ENCODE results near the gene LMX1B. TPM values are rescaled to one million over a fixed set of nuclear protein-coding genes. Genes with fewer than 3 reads are reported as not detected.
A peak's percentile ranks its signal among the peaks of the same experiment; 100 is the strongest.

Gene LMX1B
- total and polyA plus RNA-seq, 7 donors: 0.01 to 0.26 (median 0.08) TPM; not detected in 1

GRCh38 chr9:126697330-126697729 lies 83.6 kb downstream of the LMX1B start:
- Histone ChIP-seq H3K27ac (no peak overlapping the region), H3K4me3 (no peak overlapping the region), H3K4me1 (no peaks in the 10 kb centered on the region), H3K9me3 (no peaks in the 10 kb centered on the region), H3K36me3 (ENCODE audit: insufficient read depth in 1 of 2, low read depth in 1 of 2) (no peaks in the 10 kb centered on the region), H3K27me3 (ENCODE audit: insufficient read depth in 3 of 3, low read length in 2 of 3) (peaks cover 0 to 5% (median 4%) of the 10 kb centered on the region in 3 donors)
- TF ChIP-seq CTCF (IDR thresholded peaks at IDR 0.05): no peak
- DNase-seq: peak in 1 of 2 donors; percentile 33
- WGBS, 3 donors: 87 to 96% (median 92%) methylated on average over 3 of the region's 3 CpGs
- ATAC-seq: no peak
- intact Hi-C loops (cut with DNase I): no loop called here

- no peak for TF ChIP-seq CTCF (IDR thresholded peaks at IDR 0.05)
- intact Hi-C loops (cut with DNase I): no loop called here
- Histone ChIP-seq H3K36me3 (ENCODE audit: insufficient read depth in 1 of 2, low read depth in 1 of 2) (no peaks in the 10 kb centered on the region), H3K4me1 (no peaks in the 10 kb centered on the region), H3K27ac (no peak overlapping the region), H3K4me3 (no peak overlapping the region), H3K27me3 (ENCODE audit: insufficient read depth in 3 of 3, low read length in 2 of 3) (peaks cover 0 to 15% (median 4%) of the 10 kb centered on the region in 3 donors), H3K9me3 (no peaks in the 10 kb centered on the region)
- WGBS, 3 donors: 82 to 92% (median 89%) methylated on average over 2 of the region's 2 CpGs
- ATAC-seq (no peak), DNase-seq (no peak)
These were observed 84.5 kb downstream of the LMX1B start for GRCh38 chr9:126698251-126698650.

GRCh38 chr9:126698756-126699155 lies 85.0 kb downstream of the LMX1B start:
- H3K27ac ChIP-seq: no peak overlapping the region
- H3K4me3 ChIP-seq: no peak overlapping the region
- no peak for TF ChIP-seq CTCF (IDR thresholded peaks at IDR 0.05)
- 65 to 76% (median 70%) methylated on average over 5 of the region's 5 CpGs for WGBS, 3 donors
- H3K36me3 ChIP-seq (ENCODE audit: insufficient read depth in 1 of 2, low read depth in 1 of 2): no peaks in the 10 kb centered on the region
- no peaks in the 10 kb centered on the region for H3K9me3 ChIP-seq
- no peaks in the 10 kb centered on the region for H3K4me1 ChIP-seq
- ATAC-seq (no peak), DNase-seq (no peak)
- peaks cover 0 to 20% (median 6%) of the 10 kb centered on the region in 3 donors for H3K27me3 ChIP-seq (ENCODE audit: insufficient read depth in 3 of 3, low read length in 2 of 3)
- intact Hi-C loops (cut with DNase I): no loop called here

GRCh38 chr9:126699401-126699881 lies 85.7 kb downstream of the LMX1B start:
- WGBS, 3 donors: 81 to 85% (median 82%) methylated on average over 10 of the region's 10 CpGs
- peaks cover 0 to 27% (median 6%) of the 10 kb centered on the region in 3 donors for H3K27me3 ChIP-seq (ENCODE audit: insufficient read depth in 3 of 3, low read length in 2 of 3)
- intact Hi-C loops (cut with DNase I): no loop called here

More at GRCh38 chr9:126699401-126699881, 85.7 kb downstream of the LMX1B start:
- DNase-seq: no peak
- H3K27ac ChIP-seq: no peak overlapping the region
- no peaks in the 10 kb centered on the region for H3K36me3 ChIP-seq (ENCODE audit: insufficient read depth in 1 of 2, low read depth in 1 of 2)
- H3K4me3 ChIP-seq: no peak overlapping the region
- peaks cover 2% of the 10 kb centered on the region for H3K4me1 ChIP-seq
- no peak for TF ChIP-seq CTCF (IDR thresholded peaks at IDR 0.05)
- ATAC-seq: no peak
- no peaks in the 10 kb centered on the region for H3K9me3 ChIP-seq
